Stimulated activated naive CD8-positive, alpha-beta T cell treated with anti-CD3 and anti-CD28 coated beads, Interleukin-15, amount 100 ng/mL, for 72 hours (primary cell): Measurements from ENCODE around the gene MAFF.
A peak's percentile ranks its signal among the peaks of the same experiment; 100 is the strongest.
"Not testable (repeated sequence)": the region's sequence is repeated elsewhere in the genome, so short reads cannot be mapped to it uniquely, and the experiment has no call there.

Source experiments
- ATAC-seq: fragments of 150-1000 bp; cut with Tn5 transposase; 2 replicates; pipeline ENCODE4 v1.10.0; 2021; ENCODE audit warnings: mild to moderate bottlenecking, moderate library complexity
- DNase-seq, 2 donors: peaks; one replicate each; pipeline ENCODE4 v3.0.0; 2021 to 2022
- H3K27ac Mint-ChIP-seq, 2 donors: one replicate each; pipeline ENCODE4 v1.8.0; 2022; ENCODE audit warnings: mild to moderate bottlenecking in 2 of 2, mixed read lengths in 2 of 2, moderate library complexity in 2 of 2
- H3K27me3 Mint-ChIP-seq: one replicate; pipeline ENCODE4 v1.8.0; 2022; ENCODE audit warnings: mixed read lengths
- H3K4me1 Mint-ChIP-seq: one replicate; pipeline ENCODE4 v1.8.0; 2022; ENCODE audit warnings: mild to moderate bottlenecking, mixed read lengths
- H3K4me3 Mint-ChIP-seq, 2 donors: one replicate each; pipeline ENCODE4 v1.8.0; 2022; ENCODE audit warnings: mild to moderate bottlenecking in 2 of 2, mixed read lengths in 2 of 2, moderate library complexity in 1 of 2
- H3K9me3 Mint-ChIP-seq, 2 donors: one replicate each; pipeline ENCODE4 v1.8.0; 2022; ENCODE audit warnings: mixed read lengths in 2 of 2

The MAFF gene

GRCh38 chr22:38223289-38223960 lies 21.6 kb downstream of the MAFF start:
- DNase-seq: no peak
- Mint-ChIP-seq H3K4me1 (peaks cover 19% of the 10 kb centered on the region), H3K4me3 (no peak overlapping the region), H3K9me3 (no peaks in the 10 kb centered on the region), H3K27ac (peak overlapping the region in 1 of 2 donors; percentile 27), H3K27me3 (no peaks in the 10 kb centered on the region)
- no peak for ATAC-seq

- no peaks in the 10 kb centered on the region for H3K27me3 Mint-ChIP-seq
- ATAC-seq: no peak
- no peak overlapping the region for H3K4me3 Mint-ChIP-seq
- no peak for DNase-seq
- peaks cover 5% of the 10 kb centered on the region for H3K4me1 Mint-ChIP-seq
- H3K9me3 Mint-ChIP-seq: no peaks in the 10 kb centered on the region
- no peak overlapping the region for H3K27ac Mint-ChIP-seq
These were observed 25.3 kb downstream of the MAFF start for GRCh38 chr22:38226853-38227649.

GRCh38 chr22:38228326-38228872 lies 26.6 kb downstream of the MAFF start:
- no peaks in the 10 kb centered on the region for H3K27me3 Mint-ChIP-seq
- no peaks in the 10 kb centered on the region for H3K9me3 Mint-ChIP-seq
- no peak for DNase-seq
- no peak for ATAC-seq
- H3K4me1 Mint-ChIP-seq: peaks cover 5% of the 10 kb centered on the region
- H3K27ac Mint-ChIP-seq: peak overlapping the region in 1 of 2 donors; percentile 74
- H3K4me3 Mint-ChIP-seq: no peak overlapping the region

DNA sequence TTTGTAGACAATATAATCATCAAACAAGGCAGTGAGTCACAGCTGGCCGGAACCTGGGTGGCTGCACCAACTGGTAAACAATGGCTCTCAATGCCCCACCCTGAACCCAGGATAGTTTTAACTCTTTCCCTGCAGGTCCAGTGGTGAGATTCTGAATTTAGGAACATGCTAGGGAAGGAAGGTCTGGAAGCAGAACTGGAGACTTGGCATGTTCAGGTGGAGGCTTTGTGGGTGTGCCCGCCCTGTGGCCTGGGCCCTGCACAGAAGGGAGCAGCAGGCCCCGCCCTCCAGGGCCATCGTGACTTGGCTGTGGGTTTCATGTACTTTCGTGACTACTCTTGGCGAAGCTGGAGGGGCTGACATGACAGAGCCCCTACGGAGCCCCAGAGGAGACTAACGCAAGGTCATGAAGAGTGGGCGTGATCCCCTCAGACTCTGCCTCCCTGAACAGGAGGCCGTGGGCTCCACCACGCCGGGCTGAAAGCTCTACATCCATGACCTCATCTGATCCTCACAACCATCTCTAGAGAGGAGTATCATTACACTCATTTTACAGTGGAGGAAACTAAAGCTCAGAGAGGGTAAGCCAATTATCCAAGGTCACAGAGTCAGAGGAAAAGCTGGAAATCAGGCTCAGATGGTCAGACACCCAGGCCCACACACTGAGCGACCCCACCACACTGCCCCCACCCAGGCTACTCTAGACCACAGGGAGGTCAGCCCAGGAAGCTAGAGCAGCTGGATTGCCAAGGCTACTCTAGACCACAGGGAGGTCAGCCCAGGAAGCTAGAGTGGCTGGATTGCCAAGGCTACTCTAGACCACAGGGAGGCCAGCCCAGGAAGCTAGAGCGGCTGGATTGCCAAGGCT lies 27.3 kb downstream of the MAFF start:
- Mint-ChIP-seq H3K4me3 (no peak overlapping the region), H3K27me3 (no peaks in the 10 kb centered on the region), H3K4me1 (peaks cover 5% of the 10 kb centered on the region), H3K27ac (peak overlapping the region; percentile 52 to 74), H3K9me3 (no peaks in the 10 kb centered on the region)
- no peak for ATAC-seq
- no peak for DNase-seq

GRCh38 chr22:38230108-38230825 lies 28.5 kb downstream of the MAFF start:
- no peaks in the 10 kb centered on the region for H3K27me3 Mint-ChIP-seq
- H3K9me3 Mint-ChIP-seq: no peaks in the 10 kb centered on the region
- peaks cover 5% of the 10 kb centered on the region for H3K4me1 Mint-ChIP-seq
- no peak overlapping the region for H3K4me3 Mint-ChIP-seq
- H3K27ac Mint-ChIP-seq: no peak overlapping the region
- ATAC-seq (peak; percentile 62), DNase-seq (peak; percentile 18 to 47)

DNA sequence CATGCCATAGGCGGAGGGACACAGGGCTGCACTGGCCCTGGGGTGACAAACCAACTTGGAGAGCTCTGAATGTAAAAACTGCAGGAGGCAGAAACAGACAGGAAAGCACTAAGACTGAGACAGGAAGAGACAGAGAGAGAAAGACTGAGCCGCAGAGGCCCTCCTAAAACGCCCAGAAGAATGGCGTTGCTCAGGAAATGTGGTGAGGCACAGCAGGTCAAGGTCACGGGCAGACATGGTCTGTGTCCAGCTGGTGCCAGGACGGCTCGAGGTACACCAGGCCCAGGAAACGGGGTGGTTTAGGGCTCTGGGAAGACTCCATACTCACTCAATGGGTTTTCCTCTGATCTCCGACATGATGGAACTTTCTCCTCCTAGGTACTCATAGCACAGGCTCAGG lies 29.1 kb downstream of the MAFF start:
- no peak overlapping the region for H3K4me3 Mint-ChIP-seq
- no peaks in the 10 kb centered on the region for H3K27me3 Mint-ChIP-seq
- no peaks in the 10 kb centered on the region for H3K9me3 Mint-ChIP-seq
- peaks cover 5% of the 10 kb centered on the region for H3K4me1 Mint-ChIP-seq
- no peak for DNase-seq
- ATAC-seq: no peak
- no peak overlapping the region for H3K27ac Mint-ChIP-seq

GRCh38 chr22:38232196-38232595 lies 30.4 kb downstream of the MAFF start:
- H3K27me3 Mint-ChIP-seq: no peaks in the 10 kb centered on the region
- no peak overlapping the region for H3K4me3 Mint-ChIP-seq
- DNase-seq (no peak), ATAC-seq (no peak)
- no peak overlapping the region for H3K27ac Mint-ChIP-seq
- no peaks in the 10 kb centered on the region for H3K9me3 Mint-ChIP-seq
- H3K4me1 Mint-ChIP-seq: peaks cover 5% of the 10 kb centered on the region

- H3K27ac Mint-ChIP-seq: peak overlapping the region in 1 of 2 donors; percentile 29
- no peaks in the 10 kb centered on the region for H3K27me3 Mint-ChIP-seq
These were observed 31.6 kb downstream of the MAFF start for GRCh38 chr22:38233427-38233826.

GRCh38 chr22:38233856-38234255 lies 32.1 kb downstream of the MAFF start:
- H3K4me3 Mint-ChIP-seq, H3K4me1 Mint-ChIP-seq, DNase-seq, ATAC-seq, H3K9me3 Mint-ChIP-seq, H3K27me3 Mint-ChIP-seq, H3K27ac Mint-ChIP-seq: not testable (repeated sequence)

More at GRCh38 chr22:38233427-38233826, 31.6 kb downstream of the MAFF start:
- DNase-seq: no peak
- no peak for ATAC-seq
- H3K4me3 Mint-ChIP-seq: no peak overlapping the region
- H3K9me3 Mint-ChIP-seq: no peaks in the 10 kb centered on the region
- peaks cover 5% of the 10 kb centered on the region for H3K4me1 Mint-ChIP-seq

DNA sequence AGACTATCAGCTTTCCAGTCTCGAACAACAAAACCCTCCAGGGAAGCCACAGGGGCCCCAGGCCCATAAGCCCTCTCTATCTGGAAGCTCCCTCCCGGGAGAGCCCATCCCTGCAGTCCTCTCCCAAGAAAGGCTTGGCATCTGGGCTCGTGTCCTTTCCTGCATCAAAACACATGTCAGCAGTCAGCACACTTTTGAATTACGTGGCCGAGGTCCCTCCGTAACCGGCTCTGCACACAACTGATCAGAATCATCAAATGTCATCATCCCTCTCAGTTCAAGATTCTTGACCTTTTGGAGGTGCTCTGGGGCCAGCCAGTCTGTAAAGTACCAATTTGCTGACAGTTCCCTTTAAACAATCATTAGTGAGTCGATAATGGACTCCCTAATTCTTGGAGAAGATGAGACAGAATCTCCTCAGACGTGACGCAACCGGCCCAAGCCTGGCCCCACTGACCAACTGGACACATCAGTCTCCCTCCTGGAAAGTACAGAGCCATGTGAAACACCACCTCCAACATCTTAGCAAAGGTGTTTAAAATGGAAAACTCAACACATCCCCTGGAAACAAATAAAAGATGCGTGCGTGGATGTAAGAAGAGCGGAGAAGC lies 33.6 kb downstream of the MAFF start:
- ATAC-seq: no peak
- Mint-ChIP-seq H3K4me3 (no peak overlapping the region), H3K9me3 (no peaks in the 10 kb centered on the region), H3K27me3 (no peaks in the 10 kb centered on the region), H3K4me1 (peaks cover 3% of the 10 kb centered on the region), H3K27ac (peak overlapping the region in 1 of 2 donors; percentile 49)
- DNase-seq: no peak

DNA sequence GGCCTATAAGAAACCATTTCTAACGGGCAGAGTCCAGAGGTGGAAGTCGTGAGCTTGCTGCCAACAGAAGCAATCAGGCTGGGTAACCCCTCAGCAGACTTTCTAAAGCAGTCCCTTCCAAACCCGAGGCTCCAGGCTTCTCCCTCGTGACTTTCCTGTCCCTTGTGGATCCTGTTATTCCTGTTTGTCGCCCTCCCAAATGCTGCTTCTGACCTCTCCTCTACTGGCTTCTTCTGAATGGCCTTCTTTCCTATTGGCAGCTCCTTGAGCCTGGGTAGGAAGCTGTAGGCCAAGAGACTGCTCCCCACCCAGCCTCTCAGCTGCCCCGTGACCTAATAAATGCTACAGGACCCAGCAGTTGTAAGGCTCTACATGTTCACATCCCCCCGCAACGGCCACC lies 35.0 kb downstream of the MAFF start:
- no peaks in the 10 kb centered on the region for H3K9me3 Mint-ChIP-seq
- no peaks in the 10 kb centered on the region for H3K4me1 Mint-ChIP-seq
- peak overlapping the region in 1 of 2 donors; percentile 44 for H3K27ac Mint-ChIP-seq
- no peak overlapping the region for H3K4me3 Mint-ChIP-seq
- H3K27me3 Mint-ChIP-seq: no peaks in the 10 kb centered on the region
- DNase-seq (no peak), ATAC-seq (no peak)

GRCh38 chr22:38238519-38239071 lies 36.8 kb downstream of the MAFF start:
- DNase-seq (no peak), ATAC-seq (no peak)
- no peak overlapping the region for H3K4me3 Mint-ChIP-seq
- H3K9me3 Mint-ChIP-seq: no peaks in the 10 kb centered on the region
- peak overlapping the region in 1 of 2 donors; percentile 80 for H3K27ac Mint-ChIP-seq
- no peaks in the 10 kb centered on the region for H3K27me3 Mint-ChIP-seq
- H3K4me1 Mint-ChIP-seq: no peaks in the 10 kb centered on the region

GRCh38 chr22:38239101-38239761 lies 37.4 kb downstream of the MAFF start:
- Mint-ChIP-seq H3K9me3 (no peaks in the 10 kb centered on the region), H3K27me3 (no peaks in the 10 kb centered on the region), H3K27ac (peak overlapping the region in 1 of 2 donors; percentile 80)

DNA sequence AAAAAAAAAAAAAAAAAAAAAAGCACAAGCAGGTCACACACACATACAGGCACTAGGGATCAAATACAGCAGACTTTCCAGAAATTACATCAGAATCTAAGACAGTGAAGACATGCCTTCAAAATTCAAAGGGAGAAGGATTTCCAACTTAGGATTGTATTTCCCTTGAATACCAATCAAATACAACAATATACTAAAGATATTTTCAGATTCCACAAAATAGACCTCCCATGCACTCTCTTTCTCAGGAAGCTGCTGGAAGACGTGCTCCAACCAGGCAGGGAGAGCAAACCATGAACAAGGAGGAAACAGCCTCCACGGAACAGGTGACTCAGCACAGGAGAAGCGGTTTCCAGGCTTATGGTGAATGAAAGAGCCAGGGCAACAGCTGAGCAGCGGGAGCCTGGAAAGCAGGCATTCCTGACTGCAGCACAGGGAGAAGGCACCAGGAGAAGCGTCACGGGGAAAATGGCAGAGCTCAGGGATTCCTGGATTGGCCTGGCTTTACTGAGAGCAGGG lies 39.0 kb downstream of the MAFF start:
- DNase-seq (no peak), ATAC-seq (no peak)
- H3K27me3 Mint-ChIP-seq: no peaks in the 10 kb centered on the region
- H3K27ac Mint-ChIP-seq: no peak overlapping the region
- H3K9me3 Mint-ChIP-seq: no peaks in the 10 kb centered on the region
- H3K4me1 Mint-ChIP-seq: no peaks in the 10 kb centered on the region
- no peak overlapping the region for H3K4me3 Mint-ChIP-seq

More at GRCh38 chr22:38239101-38239761, 37.4 kb downstream of the MAFF start:
- Mint-ChIP-seq H3K4me1 (no peaks in the 10 kb centered on the region), H3K4me3 (no peak overlapping the region)
- ATAC-seq (no peak), DNase-seq (no peak)
